WTC11 (cell line): ENCODE results near the gene C10orf120. TPM values are rescaled to one million over a fixed set of nuclear protein-coding genes. Genes with fewer than 3 reads are reported as not detected.

Source experiments
- ATAC-seq: fragments of 200-7000 bp; cut with Tn5 transposase; 2 replicates; pipeline ENCODE4 v1.10.0; 2021; ENCODE audit warnings: mild to moderate bottlenecking, moderate library complexity
- CTCF ChIA-PET: fragments of 300-600 bp; sonication (Branson Sonifier 250); formaldehyde crosslinking; loops from one replicate; lab custom pipeline; 2021; ENCODE audit warnings: antibody characterized with exemption; lab: Charles Lee
- POLR2A ChIA-PET: fragments of 350-600 bp; sonication (Branson Sonifier 250); formaldehyde crosslinking; loops from one replicate; lab custom pipeline; 2021; ENCODE audit warnings: antibody characterized with exemption; lab: Charles Lee
- DNase-seq: peaks from one replicate; pipeline ENCODE4 v3.0.0; 2021; ENCODE audit warnings: low spot score
- H3K27ac Mint-ChIP-seq: 2 replicates; pipeline ENCODE4 v1.8.0; 2021; ENCODE audit warnings: mixed read lengths
- H3K27me3 Mint-ChIP-seq: 2 replicates; pipeline ENCODE4 v1.8.0; 2021; ENCODE audit warnings: low read depth, mild to moderate bottlenecking, moderate library complexity, mixed read lengths
- H3K36me3 Mint-ChIP-seq: 2 replicates; pipeline ENCODE4 v1.8.0; 2021; ENCODE audit warnings: mixed read lengths
- H3K4me1 Mint-ChIP-seq: 2 replicates; pipeline ENCODE4 v1.8.0; 2022; ENCODE audit warnings: mixed read lengths
- H3K4me3 Mint-ChIP-seq: 2 replicates; pipeline ENCODE4 v1.8.0; 2021; ENCODE audit warnings: mild to moderate bottlenecking, moderate library complexity, mixed read lengths
- H3K9me3 Mint-ChIP-seq: 2 replicates; pipeline ENCODE4 v1.8.0; 2021; ENCODE audit warnings: mixed read lengths
- AFF4 ChIP-seq: sonication (generic); formaldehyde crosslinking; IDR thresholded peaks from 2 replicates; pipeline ENCODE4 v1.8.1; 2023; ENCODE audit warnings: mild to moderate bottlenecking, missing genetic modification reagents, borderline replicate concordance
- ATF3 ChIP-seq: sonication (generic); formaldehyde crosslinking; conservative IDR thresholded peaks from 2 replicates; pipeline ENCODE4 v1.8.1; 2022; ENCODE audit warnings: mild to moderate bottlenecking, missing genetic modification reagents
- ELF4 ChIP-seq: sonication (generic); formaldehyde crosslinking; IDR thresholded peaks from 2 replicates; pipeline ENCODE4 v1.8.1; 2022; ENCODE audit warnings: low read depth, mild to moderate bottlenecking, moderate library complexity, missing genetic modification reagents
- ERG ChIP-seq: fragments of 250-450 bp; sonication (Bioruptor Pico); IDR thresholded peaks from 2 replicates; pipeline ENCODE4 v1.8.0; 2021; ENCODE audit warnings: mild to moderate bottlenecking
- ETV6 ChIP-seq: sonication (generic); formaldehyde crosslinking; IDR thresholded peaks from 2 replicates; pipeline ENCODE4 v1.8.1; 2022; ENCODE audit warnings: mild to moderate bottlenecking, missing genetic modification reagents
- KAT7 ChIP-seq: sonication (generic); formaldehyde crosslinking; IDR thresholded peaks from 2 replicates; pipeline ENCODE4 v1.8.1; 2023; ENCODE audit warnings: missing genetic modification reagents, mild to moderate bottlenecking, borderline replicate concordance
- MXD4 ChIP-seq: fragments of 250-450 bp; sonication (Bioruptor Pico); IDR thresholded peaks from 2 replicates; pipeline ENCODE4 v1.8.0; 2021; ENCODE audit warnings: mild to moderate bottlenecking, moderate library complexity, borderline replicate concordance
- TCF7 ChIP-seq: sonication (generic); formaldehyde crosslinking; IDR thresholded peaks from 2 replicates; pipeline ENCODE4 v1.8.0; 2022; ENCODE audit warnings: mild to moderate bottlenecking, low read depth, missing genetic modification reagents, moderate library complexity
- ZBTB43 ChIP-seq: sonication (generic); formaldehyde crosslinking; IDR thresholded peaks from 2 replicates; pipeline ENCODE4 v1.8.1; 2023; ENCODE audit warnings: mild to moderate bottlenecking, missing genetic modification reagents
- ZNF281 ChIP-seq: sonication (generic); formaldehyde crosslinking; IDR thresholded peaks from 2 replicates; pipeline ENCODE4 v1.8.0; 2023; ENCODE audit warnings: mild to moderate bottlenecking, missing genetic modification reagents
- total RNA-seq: library from RNA; stranded (reverse); gene quantifications from 3 replicates; pipeline ENCODE4 v1.2.3, GENCODE V29; 2021

C10orf120 gene
- total RNA-seq, 1 experiment from 2014 or later: not detected

GRCh38 chr10:122706947-122707346 is 7.3 kb upstream of the C10orf120 start:
- no peak for ATAC-seq
- ChIA-PET CTCF (interaction anchor here (2.3 kb wide), 1 partner anchor 58 kb away, joined by 7 read pairs; no protein-coding TSS in a partner anchor), POLR2A (no interaction called here)
- Mint-ChIP-seq H3K27ac (no peak overlapping the region), H3K4me3 (no peak overlapping the region), H3K9me3 (no peaks in the 10 kb centered on the region), H3K27me3 (no peaks in the 10 kb centered on the region), H3K4me1 (peaks cover 20% of the 10 kb centered on the region), H3K36me3 (no peaks in the 10 kb centered on the region)
- DNase-seq: no peak
- no peak for TF ChIP-seq MXD4
- no peak for TF ChIP-seq ELF4
- no peak for TF ChIP-seq ZNF281 (CRISPR knock-in tag)
- no peak for TF ChIP-seq AFF4
- TF ChIP-seq ERG (CRISPR knock-in tag): no peak
- no peak for TF ChIP-seq ATF3

GRCh38 chr10:122706467-122706866 is 6.8 kb upstream of the C10orf120 start:
- ChIA-PET POLR2A (no interaction called here), CTCF (interaction anchor here (2.3 kb wide), 1 partner anchor 58 kb away, joined by 7 read pairs; no protein-coding TSS in a partner anchor)
- no peaks in the 10 kb centered on the region for H3K36me3 Mint-ChIP-seq
- no peak for DNase-seq
- H3K27ac Mint-ChIP-seq: no peak overlapping the region
- H3K9me3 Mint-ChIP-seq: no peaks in the 10 kb centered on the region
- ATAC-seq: no peak
- TF ChIP-seq KAT7 (CRISPR knock-in tag) (no peak), ZBTB43 (CRISPR knock-in tag) (no peak), TCF7 (CRISPR knock-in tag) (no peak), ETV6 (CRISPR knock-in tag) (no peak)
- peaks cover 25% of the 10 kb centered on the region for H3K4me1 Mint-ChIP-seq
- H3K27me3 Mint-ChIP-seq: no peaks in the 10 kb centered on the region
- no peak overlapping the region for H3K4me3 Mint-ChIP-seq
